D341Med (cell line): ENCODE measurements around the gene UBTF.
A peak's percentile ranks its signal among the peaks of the same experiment; 100 is the strongest.

Experiments used
- DNase-seq: peaks from one replicate; pipeline ENCODE4 v3.0.0; 2012; ENCODE audit warnings: low spot score

UBTF gene

GRCh38 chr17:44213403-44214229, 5.9 kb downstream of the UBTF start:
- DNase-seq, result no peak

- no peak for DNase-seq
These were observed 6.7 kb downstream of the UBTF start for GRCh38 chr17:44212507-44213402.

- DNase-seq, result no peak
These were observed 7.9 kb downstream of the UBTF start for GRCh38 chr17:44211281-44212265.

GRCh38 chr17:44210342-44211192, 8.9 kb downstream of the UBTF start:
- DNase-seq, result peak; percentile 100

GRCh38 chr17:44209786-44210341, 9.6 kb downstream of the UBTF start:
- DNase-seq, result no peak

GRCh38 chr17:44207743-44208142, 11.7 kb downstream of the UBTF start:
- DNase-seq, result no peak

GRCh38 chr17:44207319-44207718, 12.2 kb downstream of the UBTF start:
- no peak for DNase-seq

GRCh38 chr17:44206825-44207155, 12.7 kb downstream of the UBTF start:
- no peak for DNase-seq

- DNase-seq, result no peak
These were observed 13.3 kb downstream of the UBTF start for GRCh38 chr17:44205962-44206824.

GRCh38 chr17:44204441-44204882, 15.0 kb downstream of the UBTF start:
- no peak for DNase-seq

GRCh38 chr17:44203731-44204440, 15.6 kb downstream of the UBTF start:
- DNase-seq, result peak; percentile 74

GRCh38 chr17:44202756-44203155, 16.7 kb downstream of the UBTF start:
- DNase-seq, result no peak

- DNase-seq, result no peak
These were observed 18.9 kb downstream of the UBTF start for GRCh38 chr17:44200478-44201155.

- DNase-seq, result peak; percentile 100
These were observed 19.7 kb downstream of the UBTF start, which contains the start of gene ATXN7L3 for GRCh38 chr17:44199553-44200477. Gene ATXN7L3 (minus strand): TSS chr17:44199884. CDS start chr17:44198070, 1,814 bp downstream.

- peak; percentile 95 for DNase-seq
These were observed 20.5 kb downstream of the UBTF start for GRCh38 chr17:44198721-44199552.
